Stimulated activated CD8-positive, alpha-beta memory T cell treated with anti-CD3 and anti-CD28 coated beads, Interleukin-15, amount 100 ng/mL, for 4 hours (primary cell): ENCODE results near the gene ERC1.
"Not testable (repeated sequence)": the region's sequence is repeated elsewhere in the genome, so short reads cannot be mapped to it uniquely, and the experiment has no call there.

Experiments used
- DNase-seq, 2 donors: peaks; one replicate each; pipeline ENCODE4 v3.0.0-alpha.2; 2020; ENCODE audit warnings: low read depth in 2 of 2

Gene ERC1

DNA sequence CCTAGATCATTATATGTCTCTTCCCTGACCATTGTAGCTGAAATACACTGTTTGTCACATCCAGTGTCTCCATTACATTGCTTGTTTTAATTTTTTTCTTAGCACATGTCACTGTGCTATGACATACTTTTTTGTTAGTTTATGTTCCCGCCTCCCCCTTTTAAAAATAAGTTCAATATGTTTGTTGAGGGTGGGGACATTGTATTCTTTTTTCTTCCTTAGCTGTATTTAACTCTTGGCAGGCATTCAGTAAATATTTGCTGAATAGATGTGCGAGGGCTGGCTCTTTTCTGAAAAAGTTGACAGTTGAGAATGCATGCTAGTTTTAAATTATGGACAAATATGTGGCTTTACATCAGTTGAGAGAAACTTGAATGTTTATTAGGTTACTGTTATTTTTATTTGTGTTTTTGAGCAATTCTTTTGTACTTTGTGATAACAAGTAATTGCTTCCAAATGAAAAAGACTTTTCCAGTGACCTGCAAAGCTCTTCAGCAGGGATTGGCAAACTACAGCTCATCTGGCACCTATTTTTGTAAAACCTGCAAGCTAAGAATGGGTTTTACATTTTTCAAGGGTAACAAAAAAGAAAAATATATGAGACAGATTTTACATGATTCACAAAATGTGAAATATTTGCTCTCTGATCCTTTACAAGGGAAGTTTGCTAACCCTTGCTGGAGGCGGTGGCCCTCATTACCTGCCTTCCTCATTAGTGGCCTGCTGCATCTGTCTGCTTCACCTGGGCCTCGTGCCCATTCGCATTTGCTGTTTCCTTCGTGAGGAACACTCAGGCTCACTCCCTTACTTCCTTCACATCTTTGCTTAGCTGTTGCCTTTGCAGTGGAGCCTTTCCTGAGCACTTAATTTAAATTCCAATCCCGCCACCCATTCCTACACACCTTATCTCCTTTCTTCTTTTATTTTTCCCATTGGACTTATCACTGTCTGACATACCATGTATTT lies 229.4 kb downstream of the ERC1 start:
- DNase-seq, result no peak

DNA sequence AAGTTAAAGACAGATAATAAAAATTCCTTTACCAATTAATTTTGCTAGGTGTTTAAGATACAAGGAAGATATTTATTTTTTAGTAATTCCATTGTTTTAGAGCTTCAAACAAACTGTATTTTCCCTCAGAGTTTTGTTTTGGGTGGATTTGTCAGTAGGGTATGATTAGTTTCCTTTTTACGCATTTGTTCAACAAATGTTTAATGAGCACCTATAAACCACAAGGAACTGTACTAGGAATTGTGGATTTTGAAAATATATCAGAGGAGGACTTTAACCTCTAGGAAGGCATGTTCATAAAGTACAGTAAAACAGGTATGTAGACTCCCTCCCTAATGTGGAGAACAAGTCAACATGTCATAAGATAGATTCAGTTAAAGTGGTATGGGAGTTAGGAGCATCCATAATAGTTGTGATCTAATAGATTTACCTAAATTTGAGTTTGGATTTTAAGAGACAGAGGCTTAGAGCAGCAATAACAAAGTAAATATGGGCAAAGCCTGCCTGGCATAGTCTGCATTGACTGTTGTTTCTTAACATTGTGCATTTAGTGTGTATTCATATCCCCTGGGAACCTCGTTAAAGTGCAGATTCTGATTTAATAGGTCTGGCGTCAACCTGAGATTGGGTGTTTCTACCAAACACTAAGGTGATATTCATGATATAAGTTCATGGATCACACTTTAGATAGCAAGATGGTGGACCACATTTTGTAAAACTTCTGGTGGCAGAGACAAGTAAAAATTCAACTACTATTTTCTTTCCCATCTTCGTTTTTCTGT lies 232.0 kb downstream of the ERC1 start:
- DNase-seq, result no peak

GRCh38 chr12:1226951-1227350 lies 235.9 kb downstream of the ERC1 start:
- DNase-seq, result no peak

GRCh38 chr12:1234073-1234472 lies 243.1 kb downstream of the ERC1 start:
- DNase-seq, result no peak

DNA sequence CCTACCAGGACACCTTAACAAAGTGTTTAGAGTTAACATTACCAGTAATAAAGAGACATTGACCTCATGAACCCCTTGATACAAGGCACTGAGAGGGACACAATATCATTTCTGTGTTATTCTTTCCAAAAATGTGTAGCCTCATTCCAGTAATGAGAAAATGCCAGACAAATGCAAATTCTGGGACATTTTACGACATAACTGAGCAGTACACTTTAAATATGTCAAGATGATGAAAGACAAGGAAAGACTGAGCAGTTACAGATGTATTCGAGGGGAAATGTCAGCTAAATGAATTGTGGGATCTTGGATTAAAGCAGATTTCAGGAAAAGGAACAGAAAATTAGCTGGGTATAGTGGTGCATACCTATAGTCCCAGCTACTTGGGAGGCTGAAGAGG lies 255.6 kb downstream of the ERC1 start:
- no peak for DNase-seq

- no peak for DNase-seq
Measured at GRCh38 chr12:1250641-1251040, 259.6 kb downstream of the ERC1 start.

- DNase-seq, result no peak
Measured at GRCh38 chr12:1252758-1253157, 261.7 kb downstream of the ERC1 start.

- not testable (repeated sequence) for DNase-seq
Measured at GRCh38 chr12:1255125-1255524, 264.1 kb downstream of the ERC1 start.

DNA sequence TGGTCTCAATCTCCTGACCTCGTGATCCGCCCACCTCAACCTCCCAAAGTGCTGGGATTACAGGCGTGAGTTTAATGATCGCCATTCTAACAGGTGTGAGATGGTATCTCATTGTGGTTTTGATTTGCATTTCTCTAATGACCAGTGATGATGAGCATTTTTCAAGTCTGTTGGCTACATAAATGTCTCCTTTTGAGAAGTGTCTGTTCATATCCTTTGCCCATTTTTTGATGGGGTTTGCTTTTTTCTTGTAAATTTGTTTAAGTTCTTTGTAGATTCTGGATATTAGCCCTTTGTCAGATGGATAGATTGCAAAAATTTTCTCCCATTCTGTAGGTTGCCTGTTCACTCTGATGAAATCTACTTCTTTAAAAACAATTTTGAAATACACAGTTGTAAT lies 264.8 kb downstream of the ERC1 start:
- not testable (repeated sequence) for DNase-seq

DNA sequence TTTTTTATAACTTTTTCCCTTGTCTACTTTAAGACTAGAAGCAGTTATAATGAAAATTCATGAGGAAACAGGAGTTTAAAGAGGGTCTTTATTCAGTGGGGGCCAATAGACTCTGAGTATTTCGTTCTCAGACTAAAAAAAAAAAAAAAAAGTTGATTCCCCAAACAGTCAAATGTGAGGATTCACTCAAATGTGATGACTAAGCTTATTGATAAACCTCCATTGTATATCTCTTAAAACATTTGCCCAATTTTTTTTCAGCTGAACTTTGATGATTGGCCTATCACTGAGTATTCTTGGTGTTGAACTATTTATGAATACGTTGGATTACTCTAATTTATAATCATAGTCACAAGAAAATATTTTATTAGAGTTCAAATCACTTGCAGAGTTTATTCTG lies 265.3 kb downstream of the ERC1 start:
- no peak for DNase-seq

- DNase-seq, result no peak
Measured at GRCh38 chr12:1256991-1257390, 266.0 kb downstream of the ERC1 start.

DNA sequence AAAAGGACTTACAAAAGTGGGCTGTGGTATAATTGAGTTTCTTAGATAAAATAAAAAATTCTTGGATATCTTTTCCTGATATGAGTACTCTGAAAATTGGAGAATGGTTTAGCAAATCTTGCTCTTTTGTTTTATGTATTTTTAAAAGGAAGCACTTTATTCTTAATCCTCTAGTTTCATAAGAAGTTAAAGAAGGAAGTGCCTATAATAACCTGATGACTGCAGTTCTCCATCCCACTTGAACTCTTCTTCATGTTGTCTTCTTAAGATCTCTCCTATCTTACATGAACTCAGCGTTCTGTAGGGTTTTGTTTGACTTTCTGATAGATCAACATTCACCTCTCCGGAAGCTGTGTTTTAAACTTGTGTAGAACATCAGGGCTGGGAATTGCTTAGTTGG lies 271.0 kb downstream of the ERC1 start:
- DNase-seq, result no peak

GRCh38 chr12:1267243-1267642 lies 276.2 kb downstream of the ERC1 start:
- no peak for DNase-seq

DNA sequence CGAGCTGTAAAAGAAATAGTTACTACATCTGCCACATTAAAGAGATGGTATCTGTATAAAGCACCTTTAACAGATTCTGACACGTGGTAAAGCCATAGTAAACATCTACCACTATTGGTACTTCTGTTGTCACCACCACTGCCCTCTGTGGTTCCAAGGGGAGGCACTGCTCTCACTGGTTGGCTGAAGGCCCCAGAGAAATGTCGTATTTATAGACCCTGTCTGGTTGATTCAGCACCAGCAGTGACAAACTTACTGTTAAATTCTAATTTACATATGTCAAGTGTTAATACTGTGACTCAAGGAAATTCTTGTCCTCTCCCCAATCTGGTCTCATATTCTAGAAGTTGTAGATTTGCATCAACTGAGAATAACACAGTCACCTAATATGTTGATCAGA lies 281.1 kb downstream of the ERC1 start:
- no peak for DNase-seq

DNA sequence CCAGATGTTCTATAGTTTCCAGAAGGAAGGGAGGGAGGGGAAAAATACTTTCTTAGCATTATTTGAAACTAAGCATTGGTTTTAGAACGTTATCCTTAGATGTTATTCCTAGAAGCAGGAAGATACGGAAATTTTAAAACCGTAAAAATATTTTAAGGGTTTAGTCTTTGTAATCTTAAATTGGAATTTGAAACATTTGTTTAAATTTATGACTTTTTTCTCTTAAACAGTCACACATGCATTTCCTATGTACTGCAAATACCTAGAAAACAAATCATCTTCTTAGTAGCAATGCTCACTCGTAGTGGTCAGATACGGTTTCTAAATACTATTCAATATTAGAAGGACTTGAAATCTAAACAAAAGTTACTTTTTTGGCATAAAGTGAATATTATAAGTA lies 282.0 kb downstream of the ERC1 start:
- DNase-seq, result no peak

DNA sequence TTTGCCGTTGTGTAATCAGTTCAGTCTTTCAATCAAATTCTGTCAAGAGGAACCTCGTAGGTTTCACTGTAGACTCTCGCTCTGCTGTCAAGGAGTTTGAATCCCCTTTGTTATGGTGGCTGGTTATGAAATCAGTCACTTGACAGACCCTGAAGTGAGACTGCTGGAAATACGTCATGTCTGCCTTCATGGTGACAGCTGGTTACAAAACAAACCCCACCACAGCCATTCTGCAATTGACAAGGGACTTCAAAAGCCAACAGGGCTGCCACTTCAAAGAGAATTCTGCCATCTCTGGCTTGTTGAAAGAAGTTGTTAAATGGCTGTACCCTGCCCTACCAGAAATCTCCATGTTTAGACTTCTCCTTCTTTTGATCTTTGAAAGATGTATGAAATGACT lies 286.9 kb downstream of the ERC1 start:
- DNase-seq, result no peak

DNA sequence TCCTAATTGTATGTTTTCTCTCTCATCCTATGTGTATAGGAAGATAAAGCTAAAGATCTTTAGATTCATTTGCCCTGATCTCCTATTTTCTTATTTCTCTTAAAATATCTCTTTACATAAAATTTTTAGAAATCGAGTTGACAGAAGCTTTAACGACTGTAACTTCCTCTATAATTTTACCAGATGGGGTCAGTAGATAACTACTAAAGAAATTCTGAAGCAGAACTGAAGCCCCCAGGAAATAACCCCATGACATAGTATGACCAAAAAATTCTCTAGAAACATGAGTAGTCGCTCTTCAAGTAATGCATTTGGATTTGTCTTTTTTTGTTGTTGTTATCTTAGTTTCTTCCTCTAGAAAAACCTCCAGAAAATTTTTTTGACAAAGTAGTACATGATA lies 288.0 kb downstream of the ERC1 start:
- no peak for DNase-seq

- no peak for DNase-seq
Measured at GRCh38 chr12:1280059-1280458, 289.0 kb downstream of the ERC1 start.

DNA sequence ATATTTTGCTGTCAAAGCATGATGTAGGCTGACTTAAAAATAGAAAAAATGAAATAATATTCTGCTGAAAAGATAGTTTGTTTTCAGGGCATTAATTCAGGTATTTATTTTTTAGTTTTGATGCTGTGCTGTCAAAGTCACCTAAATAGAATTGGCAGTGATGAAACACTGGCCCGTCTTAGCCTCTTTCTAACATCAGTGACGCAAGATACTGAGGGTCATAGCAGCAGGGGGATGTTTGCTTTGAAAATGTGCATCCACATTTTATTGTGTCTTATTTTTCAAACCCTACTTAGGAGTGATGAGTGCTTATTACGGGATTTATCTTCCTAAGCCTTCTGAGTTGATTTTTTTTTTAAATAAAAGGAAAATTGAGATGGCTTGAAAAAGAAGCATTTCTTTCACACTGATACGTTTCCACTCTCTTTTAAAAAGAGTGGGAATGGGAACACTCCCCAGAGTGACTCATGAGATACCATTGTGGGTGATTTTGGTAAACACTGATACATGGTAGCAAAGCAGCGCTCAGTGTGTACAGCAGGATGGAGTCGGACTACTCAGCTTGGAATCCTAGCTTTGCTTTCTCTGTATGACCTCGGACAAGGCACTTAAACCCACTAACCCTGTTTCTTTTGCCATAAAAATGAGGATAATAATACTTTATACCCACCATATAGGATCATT lies 290.8 kb downstream of the ERC1 start:
- no peak for DNase-seq

- DNase-seq, result no peak
Measured at GRCh38 chr12:1282670-1283315, 291.8 kb downstream of the ERC1 start.

GRCh38 chr12:1283316-1283715 lies 292.3 kb downstream of the ERC1 start:
- DNase-seq, result no peak

DNA sequence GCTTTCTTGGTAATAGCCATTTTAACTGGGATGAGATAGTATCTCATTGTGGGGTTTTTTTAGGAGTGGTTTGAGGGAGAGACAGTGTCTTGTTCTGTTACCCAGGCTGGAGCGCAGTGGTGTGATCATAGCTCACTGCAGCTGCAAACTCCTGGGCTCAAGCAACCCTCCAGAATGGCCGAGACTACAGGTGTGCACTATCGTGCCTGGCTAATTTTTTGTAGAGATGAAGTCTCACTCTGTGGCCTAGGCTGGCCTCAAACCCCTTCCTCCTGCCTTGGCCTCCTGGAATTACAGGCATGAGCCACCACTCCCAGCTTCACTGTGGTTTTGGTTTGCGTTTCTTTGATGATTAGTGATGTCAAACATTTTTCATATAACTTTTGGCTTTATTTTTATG lies 293.6 kb downstream of the ERC1 start:
- no peak for DNase-seq
